ENCODE data around the gene CD4. TPM values are rescaled to one million over a fixed set of nuclear protein-coding genes. Genes with fewer than 3 reads are reported as not detected.

The CD4 gene
- total RNA-seq, 1 donor from 2014 or later: not detected

DNA sequence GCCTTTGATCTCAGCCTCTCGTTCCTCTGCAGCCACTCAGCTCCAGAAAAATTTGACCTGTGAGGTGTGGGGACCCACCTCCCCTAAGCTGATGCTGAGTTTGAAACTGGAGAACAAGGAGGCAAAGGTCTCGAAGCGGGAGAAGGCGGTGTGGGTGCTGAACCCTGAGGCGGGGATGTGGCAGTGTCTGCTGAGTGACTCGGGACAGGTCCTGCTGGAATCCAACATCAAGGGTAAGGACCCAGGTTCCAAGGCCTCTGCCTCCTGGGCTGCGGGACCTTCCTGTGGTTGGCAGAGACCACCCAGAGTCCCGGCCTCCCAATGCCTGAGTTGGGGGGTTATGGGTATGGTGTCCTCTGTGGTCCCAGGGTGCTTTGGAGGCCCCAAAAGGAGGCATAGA, 27.8 kb downstream of the CD4 start:
- no peak for DNase-seq

DNA sequence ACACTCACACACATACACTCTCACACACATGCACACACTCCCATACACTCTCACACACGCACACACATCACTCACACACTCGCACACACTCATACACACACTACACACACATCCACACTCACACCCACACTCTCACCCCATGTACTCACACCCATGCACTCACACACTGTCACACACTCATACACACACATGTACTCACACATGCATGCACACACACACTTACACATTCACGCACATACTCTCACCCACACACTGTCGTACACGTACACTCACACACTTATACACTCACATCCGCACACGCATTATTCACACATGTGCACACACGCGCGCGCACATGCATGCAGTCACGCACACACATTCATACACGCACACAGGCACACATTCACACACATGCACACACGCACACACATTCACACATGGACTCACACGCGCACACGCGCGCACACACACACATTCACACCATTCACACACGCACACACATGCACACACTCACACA, 28.4 kb downstream of the CD4 start:
- no peak for DNase-seq

- no peak for DNase-seq
These were observed 28.9 kb downstream of the CD4 start for GRCh38 chr12:6818222-6818621.

GRCh38 chr12:6818645-6819044, 29.3 kb downstream of the CD4 start:
- no peak for DNase-seq

DNA sequence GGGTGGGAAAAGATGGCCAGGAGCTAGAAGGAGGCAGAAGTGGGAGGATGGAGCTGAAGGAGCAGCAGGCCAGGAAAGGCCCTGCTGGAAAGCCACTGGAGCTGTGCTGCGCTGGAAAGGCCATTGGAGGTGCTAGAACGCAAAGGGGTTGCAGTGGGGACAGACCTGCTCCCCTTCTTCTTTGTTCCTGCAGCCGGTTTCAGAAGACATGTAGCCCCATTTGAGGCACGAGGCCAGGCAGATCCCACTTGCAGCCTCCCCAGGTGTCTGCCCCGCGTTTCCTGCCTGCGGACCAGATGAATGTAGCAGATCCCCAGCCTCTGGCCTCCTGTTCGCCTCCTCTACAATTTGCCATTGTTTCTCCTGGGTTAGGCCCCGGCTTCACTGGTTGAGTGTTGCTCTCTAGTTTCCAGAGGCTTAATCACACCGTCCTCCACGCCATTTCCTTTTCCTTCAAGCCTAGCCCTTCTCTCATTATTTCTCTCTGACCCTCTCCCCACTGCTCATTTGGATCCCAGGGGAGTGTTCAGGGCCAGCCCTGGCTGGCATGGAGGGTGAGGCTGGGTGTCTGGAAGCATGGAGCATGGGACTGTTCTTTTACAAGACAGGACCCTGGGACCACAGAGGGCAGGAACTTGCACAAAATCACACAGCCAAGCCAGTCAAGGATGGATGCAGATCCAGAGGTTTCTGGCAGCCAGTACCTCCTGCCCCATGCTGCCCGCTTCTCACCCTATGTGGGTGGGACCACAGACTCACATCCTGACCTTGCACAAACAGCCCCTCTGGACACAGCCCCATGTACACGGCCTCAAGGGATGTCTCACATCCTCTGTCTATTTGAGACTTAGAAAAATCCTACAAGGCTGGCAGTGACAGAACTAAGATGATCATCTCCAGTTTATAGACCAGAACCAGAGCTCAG, 30.0 kb downstream of the CD4 start:
- peak; percentile 40 for DNase-seq

- DNase-seq: no peak
These were observed 30.8 kb downstream of the CD4 start for GRCh38 chr12:6820166-6820565.

DNA sequence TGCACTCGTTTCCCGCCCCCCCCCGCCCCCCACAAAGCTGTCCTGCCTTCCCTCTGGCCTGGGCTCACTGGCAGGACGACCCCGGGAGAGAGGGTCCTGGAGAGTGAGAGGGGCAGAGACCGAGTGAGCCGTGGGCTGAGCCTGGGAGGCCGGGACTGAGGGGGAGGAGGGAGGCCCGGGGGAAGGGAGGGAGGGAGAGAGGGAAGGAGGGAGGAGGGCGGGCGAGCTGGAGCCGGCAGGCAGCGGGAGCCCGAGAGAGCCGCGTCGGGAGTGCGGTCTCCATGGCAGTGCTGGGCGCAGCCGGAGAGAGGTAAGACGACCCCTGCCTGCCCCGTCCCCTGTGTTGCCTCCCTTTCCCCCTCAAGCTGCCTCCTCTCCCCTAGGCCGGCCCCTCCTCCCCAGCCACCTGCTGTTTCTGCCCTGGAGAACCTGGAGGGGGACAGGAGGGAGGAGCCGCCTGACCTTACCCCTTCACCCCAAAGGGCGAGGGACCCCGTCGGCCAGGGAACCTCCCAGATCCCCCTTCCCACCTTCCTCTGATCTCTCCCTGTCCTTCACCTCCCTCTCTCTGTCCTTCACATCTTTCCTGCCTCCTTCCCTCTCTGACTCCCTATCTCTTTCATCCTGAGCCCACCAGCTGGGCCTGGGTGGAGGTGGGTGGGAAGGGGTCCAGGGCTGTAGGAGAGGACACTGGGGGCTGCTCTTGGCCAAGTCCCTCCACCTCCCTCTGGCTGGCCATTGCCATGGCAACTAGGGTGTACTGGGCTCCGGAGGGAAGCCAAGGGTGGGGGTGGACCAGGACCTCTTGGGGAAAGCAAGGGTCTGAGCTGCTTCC, 32.5 kb downstream of the CD4 start, which contains the start of gene GPR162:
GPR162 (plus strand) TSS at position 231 of the 835 bp plus-strand sequence. CDS start 2,078 bp downstream, outside the sequence.
- DNase-seq: peak; percentile 35

DNA sequence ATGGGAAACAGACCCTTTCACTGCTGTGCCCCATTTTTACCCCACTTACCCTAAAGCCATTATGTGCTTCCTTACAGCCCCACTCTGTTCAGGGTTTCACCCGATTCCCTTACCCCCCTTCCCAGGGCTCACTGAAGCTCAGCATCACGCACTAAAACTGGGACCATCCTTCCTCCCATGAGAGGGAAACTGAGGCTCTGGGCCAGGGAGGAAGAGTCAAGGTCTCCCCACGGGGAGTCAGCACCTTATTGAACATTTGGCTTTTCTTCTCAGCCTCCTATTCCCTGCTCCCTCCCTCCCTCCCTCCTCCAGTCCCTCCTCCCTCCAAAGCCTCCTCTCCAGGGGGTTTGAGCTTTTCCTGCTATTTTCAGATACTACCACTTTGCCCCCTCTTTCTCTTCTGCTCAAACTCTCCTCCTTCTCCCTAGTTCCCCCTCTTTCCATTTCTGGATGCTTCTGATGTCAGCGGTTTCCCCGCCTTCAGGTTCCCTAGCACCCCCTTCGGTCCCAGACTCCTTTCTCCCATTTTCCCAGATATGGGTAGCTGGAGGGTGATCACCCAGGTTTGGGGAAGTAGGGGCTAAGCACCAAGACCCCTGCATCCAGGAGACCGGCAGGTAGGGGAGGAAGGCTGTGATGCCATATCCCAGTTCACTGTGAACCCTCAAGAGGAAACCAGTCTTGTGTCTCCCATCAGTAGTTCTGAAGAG, 33.3 kb downstream of the CD4 start:
- no peak for DNase-seq

GRCh38 chr12:6823182-6824084, 34.1 kb downstream of the CD4 start:
- DNase-seq: no peak

DNA sequence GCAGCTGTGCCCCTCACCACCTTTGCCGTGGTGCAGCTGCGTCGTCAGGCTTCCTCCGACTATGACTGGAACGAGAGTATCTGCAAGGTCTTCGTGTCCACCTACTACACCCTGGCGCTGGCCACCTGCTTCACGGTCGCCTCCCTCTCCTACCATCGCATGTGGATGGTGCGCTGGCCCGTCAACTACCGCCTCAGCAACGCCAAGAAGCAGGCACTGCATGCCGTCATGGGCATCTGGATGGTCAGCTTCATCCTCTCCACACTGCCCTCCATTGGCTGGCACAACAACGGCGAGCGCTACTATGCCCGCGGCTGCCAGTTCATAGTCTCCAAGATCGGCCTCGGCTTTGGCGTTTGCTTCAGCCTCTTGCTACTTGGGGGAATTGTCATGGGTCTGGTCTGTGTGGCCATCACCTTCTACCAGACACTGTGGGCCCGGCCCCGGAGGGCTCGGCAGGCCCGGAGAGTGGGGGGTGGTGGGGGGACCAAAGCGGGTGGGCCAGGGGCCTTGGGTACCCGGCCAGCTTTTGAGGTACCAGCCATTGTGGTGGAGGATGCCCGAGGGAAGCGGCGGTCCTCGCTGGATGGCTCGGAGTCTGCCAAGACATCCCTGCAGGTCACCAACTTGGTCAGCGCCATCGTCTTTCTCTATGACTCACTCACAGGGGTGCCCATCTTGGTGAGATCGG, 34.9 kb downstream of the CD4 start:
- no peak for DNase-seq

DNA sequence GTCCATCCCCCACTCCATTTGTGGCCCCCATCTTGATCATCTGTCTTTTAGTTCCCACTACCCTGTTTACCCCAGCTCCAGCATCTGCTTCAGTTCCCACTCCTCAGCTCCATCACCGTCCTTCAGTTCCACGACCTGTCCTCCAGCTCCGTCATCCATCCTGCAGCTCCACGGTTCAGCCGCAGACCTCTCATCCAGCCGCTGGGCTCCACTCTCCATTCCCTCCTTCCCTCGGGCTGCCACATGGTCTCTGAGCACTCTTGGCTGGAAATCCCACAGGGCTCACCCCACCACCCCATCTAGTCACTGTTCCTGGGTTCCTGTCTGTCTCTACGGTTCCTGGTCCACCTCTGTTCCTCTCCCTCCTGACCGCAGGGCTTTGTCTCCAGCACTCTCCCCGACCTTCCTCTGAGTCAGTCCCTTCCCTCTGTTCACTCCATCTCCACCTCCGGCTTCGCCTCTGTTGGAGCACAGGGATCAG, 35.6 kb downstream of the CD4 start:
- peak; percentile 36 for DNase-seq

GRCh38 chr12:6825398-6826124, 36.2 kb downstream of the CD4 start:
- peak; percentile 91 for DNase-seq

DNA sequence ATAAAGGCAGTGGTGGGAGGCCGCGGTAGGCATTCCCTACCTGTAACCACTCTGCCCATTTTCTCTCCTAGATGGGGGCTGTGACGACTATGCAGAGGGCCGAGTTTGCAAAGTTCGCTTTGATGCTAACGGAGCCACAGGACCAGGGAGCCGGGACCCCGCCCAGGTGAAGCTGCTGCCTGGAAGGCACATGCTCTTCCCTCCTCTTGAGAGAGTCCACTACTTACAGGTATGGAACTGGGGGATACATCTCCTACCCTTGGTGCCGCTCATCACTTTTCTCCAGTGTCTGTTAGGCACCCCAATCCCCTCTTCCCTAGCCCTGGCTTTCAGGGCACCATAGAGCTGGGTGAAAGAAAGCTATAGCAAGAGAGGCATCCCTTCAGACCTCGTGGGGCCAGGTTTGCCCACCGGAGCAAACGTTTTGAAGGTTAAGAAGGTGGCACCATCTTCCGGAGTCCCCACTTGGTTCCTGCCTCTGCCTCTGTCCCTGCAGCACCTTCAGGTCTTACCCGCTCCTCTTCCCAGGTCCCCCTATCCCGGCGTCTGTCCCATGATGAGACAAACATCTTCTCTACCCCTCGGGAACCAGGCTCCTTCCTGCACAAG, 36.9 kb downstream of the CD4 start:
- DNase-seq: no peak

GRCh38 chr12:6826734-6827436, 37.6 kb downstream of the CD4 start:
- no peak for DNase-seq

GRCh38 chr12:6827437-6827911, 38.1 kb downstream of the CD4 start:
- DNase-seq: peak; percentile 72

DNA sequence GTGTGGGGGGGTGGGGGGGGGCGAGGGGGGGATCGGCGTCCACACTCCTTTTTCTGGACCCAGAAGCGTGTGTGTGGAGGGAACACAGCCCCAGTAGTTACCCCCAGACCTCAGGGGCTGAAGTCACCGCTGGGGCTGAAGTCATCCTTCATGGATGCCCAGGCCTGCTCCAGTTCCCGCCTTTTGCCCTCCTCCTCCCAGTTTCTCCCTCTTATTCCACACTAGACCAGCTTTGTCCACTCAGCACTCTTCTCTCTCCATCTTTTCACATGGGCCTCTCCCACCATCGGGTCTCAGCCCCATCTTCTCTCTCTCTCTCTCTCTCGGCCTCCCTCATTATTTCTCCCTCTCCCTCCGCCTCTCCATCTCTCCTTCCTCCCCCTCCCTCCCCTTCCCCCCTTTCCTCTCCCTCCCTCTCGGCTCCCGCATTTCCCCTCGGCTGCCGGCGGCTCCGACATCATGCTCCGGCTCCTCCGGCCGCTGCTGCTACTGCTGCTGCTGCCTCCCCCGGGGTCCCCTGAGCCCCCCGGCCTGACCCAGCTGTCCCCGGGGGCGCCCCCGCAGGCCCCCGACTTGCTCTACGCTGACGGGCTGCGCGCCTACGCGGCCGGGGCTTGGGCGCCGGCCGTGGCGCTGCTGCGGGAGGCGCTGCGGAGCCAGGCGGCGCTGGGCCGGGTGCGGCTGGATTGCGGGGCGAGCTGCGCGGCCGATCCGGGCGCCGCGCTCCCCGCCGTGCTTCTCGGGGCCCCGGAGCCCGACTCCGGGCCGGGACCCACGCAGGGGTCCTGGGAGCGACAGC, 38.9 kb downstream of the CD4 start, which contains the start of gene P3H3:
P3H3 (plus strand) TSS at position 426 of the 799 bp plus-strand sequence; CDS start at position 460, 34 bp downstream.
- peak; percentile 41 for DNase-seq

GRCh38 chr12:6828781-6829535, 39.6 kb downstream of the CD4 start:
- DNase-seq: peak; percentile 62

All from dermis blood vessel endothelial cell (primary cell).